PC-3 (cell line): Measurements from ENCODE around the gene TAAR6. TPM values are rescaled to one million over a fixed set of nuclear protein-coding genes. Genes with fewer than 3 reads are reported as not detected.

Experiments used
- ATAC-seq: fragments of 200-7000 bp; cut with Tn5 transposase; 2 replicates; pipeline ENCODE4 v1.9.1; 2020; ENCODE audit warnings: mild to moderate bottlenecking, moderate library complexity
- BruUV-seq: library from RNA; stranded (reverse); fragments of 400-500 nt; replicated peaks from 2 replicates; lab custom pipeline; 2021; lab: Mats Ljungman, UMichigan
- CTCF ChIA-PET: fragments of 300-600 bp; sonication (Branson Sonifier 250); formaldehyde crosslinking; loops from one replicate; lab custom pipeline; 2022; ENCODE audit warnings: antibody characterized with exemption; lab: Charles Lee
- POLR2A ChIA-PET: fragments of 300-600 bp; sonication (Branson Sonifier 250); formaldehyde crosslinking; loops from one replicate; lab custom pipeline; 2022; ENCODE audit warnings: antibody characterized with exemption; ENCODE audit not compliant: unreplicated experiment; lab: Charles Lee
- DNase-seq: peaks from one replicate; pipeline ENCODE4 v3.0.0-alpha.2; 2015
- H2AFZ ChIP-seq: fragments of 300-600 bp; sonication (generic); 2 replicates; pipeline ENCODE4 v1.6.0; 2016; ENCODE audit warnings: antibody characterized with exemption, low read length
- H3F3A ChIP-seq: fragments of 300-600 bp; sonication (generic); one replicate; pipeline ENCODE4 v1.6.0; 2017; ENCODE audit warnings: antibody characterized with exemption, low read length, control low read depth, mild to moderate bottlenecking; ENCODE audit not compliant: unreplicated experiment
- H3K27ac ChIP-seq: fragments of 300-600 bp; sonication (generic); 2 replicates; pipeline ENCODE4 v1.5.1; 2016; ENCODE audit warnings: mild to moderate bottlenecking, low read length
- H3K27me3 ChIP-seq: fragments of 300-600 bp; sonication (generic); 2 replicates; pipeline ENCODE4 v1.6.1; 2016; ENCODE audit warnings: low read length, mixed read lengths
- H3K36me3 ChIP-seq: fragments of 300-600 bp; sonication (generic); 2 replicates; pipeline ENCODE4 v1.6.1; 2016; ENCODE audit warnings: low read depth, mixed run types, low read length, mixed read lengths
- H3K4me1 ChIP-seq: fragments of 300-600 bp; sonication (generic); 2 replicates; pipeline ENCODE4 v1.5.1; 2016; ENCODE audit warnings: low read length; ENCODE audit not compliant: insufficient read depth
- H3K4me2 ChIP-seq: fragments of 300-600 bp; sonication (generic); 2 replicates; pipeline ENCODE4 v1.6.0; 2016; ENCODE audit warnings: low read length
- H3K4me3 ChIP-seq: fragments of 300-600 bp; sonication (generic); 2 replicates; pipeline ENCODE4 v1.5.1; 2016; ENCODE audit warnings: mild to moderate bottlenecking, low read length, mixed read lengths
- H3K79me2 ChIP-seq: fragments of 300-600 bp; sonication (generic); 2 replicates; pipeline ENCODE4 v1.6.1; 2017; ENCODE audit warnings: low read length, mixed read lengths
- H3K9ac ChIP-seq: fragments of 300-600 bp; sonication (generic); 2 replicates; pipeline ENCODE4 v1.6.0; 2016; ENCODE audit warnings: mild to moderate bottlenecking, low read length
- H3K9me2 ChIP-seq: fragments of 300-600 bp; sonication (generic); replicated peaks from 2 replicates; pipeline ENCODE4 v1.6.1; 2016; ENCODE audit warnings: mixed run types, low read length, mixed read lengths
- H3K9me3 ChIP-seq: fragments of 300-600 bp; sonication (generic); 2 replicates; pipeline ENCODE4 v1.6.1; 2016; ENCODE audit warnings: low read length, mixed read lengths
- H4K20me1 ChIP-seq: fragments of 300-600 bp; sonication (generic); 2 replicates; pipeline ENCODE4 v1.6.1; 2016; ENCODE audit warnings: low read length, mixed read lengths
- CTCF ChIP-seq: fragments of 300-600 bp; sonication (generic); conservative IDR thresholded peaks from 2 replicates; pipeline ENCODE4 v1.5.1; 2017; ENCODE audit warnings: antibody characterized with exemption, low read depth, mild to moderate bottlenecking, low read length
- EZH2 ChIP-seq: fragments of 300-600 bp; sonication (generic); IDR thresholded peaks from one replicate; pipeline ENCODE4 v1.6.1; 2017; ENCODE audit warnings: antibody characterized with exemption, mild to moderate bottlenecking, low read length; ENCODE audit not compliant: unreplicated experiment
- EZH2phosphoT487 ChIP-seq: fragments of 300-600 bp; sonication (generic); IDR thresholded peaks from 2 replicates; pipeline ENCODE4 v1.6.1; 2018; ENCODE audit warnings: mild to moderate bottlenecking, antibody characterized with exemption, low read length, borderline replicate concordance
- intact Hi-C: fragments of 100-400 bp; cut with micrococcal nuclease; formaldehyde crosslinking; loops from 2 replicates; pipeline ENCODE4 v1.9.0; 2023
- total RNA-seq: library from RNA; depleted of rRNA; stranded (reverse); fragments of >200 nt; gene quantifications from 2 replicates; pipeline ENCODE4 v1.2.3, GENCODE V29; 2014

TAAR6 gene
- total RNA-seq, 1 experiment from 2014 or later: not detected

- Histone ChIP-seq H3K9me2 (no peaks in the 10 kb centered on the region), H2AFZ (no peak overlapping the region), H3K9ac (0 out of 2 replicates have a peak overlapping the region, but pooled peaks have one; percentile 5), H3K79me2 (no peaks in the 10 kb centered on the region), H4K20me1 (no peaks in the 10 kb centered on the region), H3K4me3 (no peak overlapping the region), H3K36me3 (no peaks in the 10 kb centered on the region), H3K9me3 (no peaks in the 10 kb centered on the region), H3K27me3 (no peaks in the 10 kb centered on the region), H3K4me2 (peak overlapping the region; percentile 48), H3K4me1 (peaks cover 60% of the 10 kb centered on the region), H3K27ac (peak overlapping the region; percentile 81), H3F3A (no peaks in the 10 kb centered on the region)
- ChIA-PET CTCF (no interaction called here), POLR2A (interaction anchor here (0.6 kb wide), 1 partner anchor 72 kb away, joined by 3 read pairs; no protein-coding TSS in a partner anchor)
- TF ChIP-seq CTCF (no peak), EZH2phosphoT487 (no peak), EZH2 (no peak)
- no peak for ATAC-seq
- DNase-seq: no peak
- intact Hi-C loops: loop anchor here (1.0 to 5.0 kb wide), 3 partner anchors 82 to 155 kb away; no protein-coding TSS in a partner anchor
- no TSS peak for BruUV-seq
These were observed 42.5 kb downstream of the TAAR6 start for GRCh38 chr6:132612449-132613108.

- Histone ChIP-seq H4K20me1 (no peaks in the 10 kb centered on the region), H3K27me3 (no peaks in the 10 kb centered on the region), H2AFZ (peak overlapping the region; percentile 37; the same call in 1 of the 2 replicates), H3K36me3 (no peaks in the 10 kb centered on the region), H3K4me2 (peak overlapping the region; percentile 78), H3K9ac (peak overlapping the region; percentile 63), H3K4me1 (peaks cover 57% of the 10 kb centered on the region), H3K9me3 (no peaks in the 10 kb centered on the region), H3K27ac (peak overlapping the region; percentile 88), H3K4me3 (peak overlapping the region; percentile 58), H3K79me2 (no peaks in the 10 kb centered on the region), H3K9me2 (no peaks in the 10 kb centered on the region), H3F3A (no peaks in the 10 kb centered on the region)
- intact Hi-C loops: loop anchor here (5.0 kb wide), 1 partner anchor 153 kb away; no protein-coding TSS in a partner anchor
- TF ChIP-seq EZH2 (no peak), CTCF (no peak), EZH2phosphoT487 (no peak)
- ChIA-PET POLR2A (no interaction called here), CTCF (no interaction called here)
- ATAC-seq (peak; percentile 77), DNase-seq (peak; percentile 87)
- BruUV-seq: no TSS peak
These were observed 44.4 kb downstream of the TAAR6 start for GRCh38 chr6:132614554-132614953.

GRCh38 chr6:132616677-132617076 is 46.6 kb downstream of the TAAR6 start:
- no peaks in the 10 kb centered on the region for H3K36me3 ChIP-seq
- no peaks in the 10 kb centered on the region for H3F3A ChIP-seq
- no peak overlapping the region for H3K9ac ChIP-seq
- intact Hi-C loops: no loop called here
- ATAC-seq: no peak
- ChIA-PET POLR2A (no interaction called here), CTCF (no interaction called here)
- no peak for TF ChIP-seq EZH2
- TF ChIP-seq EZH2phosphoT487: no peak
- TF ChIP-seq CTCF: no peak
- H3K27me3 ChIP-seq: no peaks in the 10 kb centered on the region
- no peak overlapping the region for H3K4me3 ChIP-seq
- H3K4me2 ChIP-seq: no peak overlapping the region
- H3K9me3 ChIP-seq: no peaks in the 10 kb centered on the region
- H3K9me2 ChIP-seq: no peaks in the 10 kb centered on the region
- H3K4me1 ChIP-seq: peaks cover 39% of the 10 kb centered on the region
- H3K27ac ChIP-seq: no peak overlapping the region
- H3K79me2 ChIP-seq: no peaks in the 10 kb centered on the region
- H2AFZ ChIP-seq: no peak overlapping the region
- no TSS peak for BruUV-seq
- no peak for DNase-seq
- no peaks in the 10 kb centered on the region for H4K20me1 ChIP-seq
